ENCODE data around the gene TDRKH.
"Not testable (repeated sequence)": the region's sequence is repeated elsewhere in the genome, so short reads cannot be mapped to it uniquely, and the experiment has no call there.

The TDRKH gene

GRCh38 chr1:151762941-151763921 lies 27.1 kb downstream of the TDRKH start, which contains the start of gene MRPL9:
Gene MRPL9, minus strand, starts transcription at chr1:151763496. Its CDS starts 17 bp downstream, at chr1:151763479.
- peak; percentile 91 to 92 for DNase-seq

GRCh38 chr1:151760597-151761385 lies 29.5 kb downstream of the TDRKH start:
- DNase-seq: no peak

GRCh38 chr1:151759241-151759640 lies 31.1 kb downstream of the TDRKH start:
- DNase-seq: no peak

GRCh38 chr1:151756291-151756690 lies 34.0 kb downstream of the TDRKH start:
- DNase-seq: no peak

GRCh38 chr1:151741516-151741915 lies 48.8 kb downstream of the TDRKH start:
- DNase-seq: no peak

GRCh38 chr1:151739590-151740355 lies 50.5 kb downstream of the TDRKH start:
- DNase-seq: no peak

GRCh38 chr1:151737479-151737878 lies 52.8 kb downstream of the TDRKH start:
- no peak for DNase-seq

GRCh38 chr1:151737026-151737425 lies 53.3 kb downstream of the TDRKH start:
- no peak for DNase-seq

- DNase-seq: not testable (repeated sequence)
Observed at GRCh38 chr1:151733995-151734394, 56.3 kb downstream of the TDRKH start.

GRCh38 chr1:151733126-151733525 lies 57.2 kb downstream of the TDRKH start:
- no peak for DNase-seq

- no peak for DNase-seq
Observed at GRCh38 chr1:151729966-151730291, 60.4 kb downstream of the TDRKH start.

- no peak for DNase-seq
Observed at GRCh38 chr1:151729157-151729965, 60.9 kb downstream of the TDRKH start.

- no peak for DNase-seq
Observed at GRCh38 chr1:151728151-151729054, 61.9 kb downstream of the TDRKH start.

GRCh38 chr1:151723726-151724370 lies 66.5 kb downstream of the TDRKH start:
- no peak for DNase-seq

Data from activated T-cell treated with anti-CD3 and anti-CD28 coated beads, Interleukin-2, amount 50 U/mL, for 48 hours (primary cell).